ENCODE results near the gene SAMSN1.

GRCh38 chr21:14560139-14560538 lies 14.0 kb upstream of the SAMSN1 start:
- no peak for TF ChIP-seq CTCF (IDR thresholded peaks at IDR 0.05)
- no peak for TF ChIP-seq POLR2A (IDR thresholded peaks at IDR 0.05)

Measured in adrenal gland (tissue), 5 donors.